ENCODE data around the gene ULBP1.
A peak's percentile ranks its signal among the peaks of the same experiment; 100 is the strongest.
"Not testable (repeated sequence)": the region's sequence is repeated elsewhere in the genome, so short reads cannot be mapped to it uniquely, and the experiment has no call there.

Gene ULBP1

DNA sequence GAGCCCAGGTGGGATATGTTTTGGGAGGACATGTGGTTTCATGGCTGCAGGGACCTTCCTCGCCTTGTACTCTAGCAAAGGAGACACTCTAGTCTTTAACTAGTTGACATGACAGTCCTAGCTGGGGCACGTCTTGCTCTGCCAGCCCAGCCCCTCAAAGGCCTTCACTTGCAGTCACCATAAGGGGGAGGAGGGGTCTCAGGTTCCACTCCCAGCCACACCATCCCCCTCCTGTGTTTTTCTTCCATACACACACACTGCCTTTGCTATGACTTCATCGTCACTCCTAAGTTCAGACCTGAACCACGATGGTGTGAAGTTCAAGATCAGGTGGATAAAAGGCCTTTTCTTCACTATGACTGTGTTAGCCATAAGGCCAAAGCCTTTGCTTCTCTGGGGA, 13.5 kb downstream of the ULBP1 start:
- DNase-seq (ENCODE audit: low spot score) = no peak

DNA sequence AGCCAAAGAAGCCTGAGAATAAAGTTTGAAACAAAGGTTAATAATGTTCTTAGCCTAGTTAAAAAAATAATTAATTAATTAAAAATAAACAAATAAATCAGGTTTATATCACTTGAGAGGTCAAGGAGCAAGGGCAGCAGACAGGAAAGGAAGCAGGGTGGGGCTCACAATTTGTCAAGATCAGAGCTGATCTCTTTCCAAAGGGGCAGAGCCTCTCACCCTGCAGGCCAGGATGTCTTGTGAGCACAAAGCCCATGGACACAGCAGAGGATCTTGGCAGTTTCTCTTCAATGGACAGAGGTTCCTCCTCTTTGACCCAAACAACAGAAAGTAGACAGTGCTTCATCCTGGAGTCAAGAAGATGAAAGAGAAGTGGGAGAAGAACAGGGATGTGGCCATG, 14.9 kb downstream of the ULBP1 start:
- no peak for DNase-seq (ENCODE audit: low spot score)

DNA sequence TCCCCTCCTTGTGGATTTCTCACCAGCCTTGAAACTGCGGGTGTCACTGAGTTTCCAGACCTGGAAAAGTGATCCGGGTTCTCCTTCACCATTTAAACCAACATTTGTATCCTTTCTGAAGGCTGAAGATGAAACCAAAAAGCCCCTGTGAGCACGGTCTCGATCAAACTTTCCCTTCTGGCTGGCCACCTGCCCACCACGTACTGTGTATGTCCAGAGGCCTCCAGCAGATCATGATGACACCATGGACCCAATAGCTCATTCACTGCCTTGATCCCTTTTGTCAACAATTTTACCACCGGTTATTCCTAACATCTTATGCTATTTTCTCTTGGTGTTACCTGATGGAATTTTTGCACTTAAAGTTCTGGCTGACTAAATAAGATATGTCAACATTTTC, 15.6 kb downstream of the ULBP1 start:
- DNase-seq (ENCODE audit: low spot score) = no peak

DNA sequence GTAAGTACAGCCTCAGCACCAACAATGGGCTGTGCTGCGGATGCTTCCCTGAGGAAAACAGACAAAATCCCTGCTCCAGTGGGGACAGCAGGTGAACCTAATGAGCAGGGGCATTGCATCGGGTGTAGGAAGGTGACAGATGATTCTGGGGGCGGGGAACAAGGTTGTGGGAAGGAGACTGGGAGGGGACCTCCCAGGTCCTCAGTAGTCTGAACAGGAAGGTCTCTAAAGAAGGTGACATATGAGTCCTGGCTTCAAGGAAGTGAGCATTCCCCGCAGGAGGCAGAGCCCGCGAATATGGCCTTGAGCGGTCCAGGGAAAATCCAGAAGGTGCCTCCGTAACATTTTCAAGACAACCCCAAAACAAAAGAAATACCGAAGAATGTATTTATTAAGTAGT, 19.4 kb downstream of the ULBP1 start:
- no peak for DNase-seq (ENCODE audit: low spot score)

DNA sequence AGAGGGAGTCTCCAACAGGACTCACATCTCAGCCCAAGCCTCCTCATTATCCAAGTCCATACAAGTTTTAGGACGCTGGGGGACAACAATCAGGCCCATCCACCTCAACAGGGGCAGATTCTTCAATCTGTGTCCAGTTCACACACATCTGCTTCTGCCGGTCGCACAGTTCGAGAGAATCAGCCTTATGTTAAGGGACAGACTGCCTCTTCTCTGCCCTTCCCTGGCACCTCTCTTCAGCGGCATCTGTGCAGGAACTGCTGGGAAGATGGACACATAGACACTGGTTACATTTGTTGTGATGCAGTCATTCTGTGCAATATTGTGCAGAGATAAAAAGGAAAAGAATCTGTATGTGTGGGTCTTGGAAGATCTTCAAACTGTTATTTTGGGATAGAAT, 21.0 kb downstream of the ULBP1 start:
- no peak for DNase-seq (ENCODE audit: low spot score)

DNA sequence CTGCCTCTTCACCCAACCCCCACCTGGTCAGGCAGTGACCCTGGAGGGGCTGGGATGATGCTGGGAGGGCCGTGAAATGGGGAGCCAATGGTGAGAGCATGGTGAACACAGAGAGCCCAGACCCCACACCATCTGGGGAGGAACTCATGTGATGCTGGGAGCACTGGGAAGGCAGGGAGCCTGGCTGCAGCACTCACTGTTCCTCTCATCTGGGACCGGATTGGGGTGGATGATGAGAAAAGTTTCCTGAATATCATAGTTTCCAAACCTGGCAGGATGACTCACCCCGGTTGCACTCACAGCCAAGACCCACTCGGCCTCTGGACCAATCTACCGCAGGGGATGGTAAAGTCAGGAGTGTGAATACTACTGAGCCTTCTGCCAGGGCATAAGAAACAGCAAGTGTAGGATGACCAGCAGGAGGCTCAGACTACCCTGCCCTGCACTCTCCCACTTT, 21.8 kb downstream of the ULBP1 start:
- DNase-seq (ENCODE audit: low spot score) = no peak

DNA sequence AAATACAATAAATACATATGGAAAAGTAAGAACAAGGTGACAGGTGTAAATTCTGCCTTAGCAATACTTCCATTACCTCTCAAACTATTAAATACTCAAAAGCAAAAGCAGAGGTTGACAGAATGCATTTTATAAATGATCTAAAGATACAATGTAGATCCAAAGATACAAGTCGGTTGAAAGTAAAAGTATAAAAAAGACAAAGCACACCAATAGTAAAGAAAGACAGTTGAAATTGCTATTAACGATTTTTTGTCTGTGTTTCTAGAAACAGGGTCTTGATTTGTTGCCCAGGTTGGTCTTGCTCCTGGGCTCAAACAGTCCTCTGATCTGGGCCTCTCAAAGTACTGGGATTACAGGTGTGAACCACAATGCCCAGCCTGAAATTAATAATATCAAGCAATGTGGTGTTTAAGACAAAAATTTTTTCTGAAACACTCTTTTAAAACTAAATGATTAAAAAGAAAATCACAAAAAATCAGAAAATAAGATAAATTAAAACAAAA, 23.9 kb downstream of the ULBP1 start:
- no peak for DNase-seq (ENCODE audit: low spot score)

DNA sequence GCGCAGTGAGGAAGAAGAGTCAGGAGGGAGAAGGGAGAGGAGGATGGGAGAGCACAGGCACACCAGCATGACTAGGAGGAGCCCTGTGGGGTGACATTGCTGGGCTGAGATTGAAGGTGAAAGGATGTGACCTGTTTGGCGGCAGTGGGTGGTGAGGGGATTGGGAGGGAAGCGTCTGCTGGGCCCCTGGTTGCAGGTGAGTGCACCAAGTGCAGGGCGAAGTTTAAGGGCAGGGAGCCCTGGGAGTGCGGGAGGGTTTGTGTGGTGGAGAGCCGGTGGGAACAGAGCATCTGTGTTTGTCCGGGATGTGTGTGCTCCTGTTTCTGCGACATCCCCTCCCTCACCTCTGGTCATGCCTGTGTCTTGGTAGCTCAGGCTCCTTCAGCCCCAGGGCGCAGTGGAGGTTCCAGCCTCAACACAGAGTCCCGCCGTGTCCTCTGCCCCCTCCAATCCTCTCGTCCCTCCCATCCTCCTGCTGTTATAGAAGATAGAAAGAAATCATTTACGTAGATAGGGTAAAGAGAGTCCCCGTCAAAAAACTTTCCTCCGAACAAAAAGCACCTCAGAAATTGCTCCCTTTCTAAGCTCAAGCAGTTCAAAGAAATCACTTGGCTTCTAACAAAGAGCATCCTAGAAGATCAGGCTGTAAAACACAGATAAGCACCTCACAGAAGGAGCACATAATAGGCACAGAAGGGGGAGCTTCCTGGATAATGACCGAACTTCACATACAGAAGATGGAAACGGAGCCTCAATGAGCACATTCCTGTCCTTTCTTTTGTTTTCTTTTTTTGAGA, 25.0 kb downstream of the ULBP1 start:
- no peak for DNase-seq (ENCODE audit: low spot score)

DNA sequence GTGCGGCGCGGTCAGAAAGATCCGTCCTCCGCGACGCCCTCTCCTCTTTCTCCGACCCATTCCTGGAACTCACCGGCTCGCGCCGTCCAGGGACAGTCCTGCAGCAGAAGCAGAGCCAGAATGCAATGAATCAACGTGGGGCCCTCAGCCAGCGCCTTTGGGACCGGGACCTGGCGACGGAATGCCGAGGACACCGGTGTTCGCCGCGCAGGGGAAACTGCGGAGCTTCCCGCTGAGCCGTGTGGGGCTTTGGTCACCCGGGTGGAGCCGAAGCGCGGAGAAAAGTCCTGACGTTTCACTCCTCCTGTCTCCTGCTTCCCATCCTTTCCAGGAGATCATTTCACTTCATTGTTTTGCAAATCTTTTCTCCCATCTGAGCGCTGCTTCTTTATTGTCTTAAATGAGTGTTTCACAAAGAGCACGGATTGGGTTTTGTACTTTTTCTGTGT, 26.5 kb downstream of the ULBP1 start:
- no peak for DNase-seq (ENCODE audit: low spot score)

DNA sequence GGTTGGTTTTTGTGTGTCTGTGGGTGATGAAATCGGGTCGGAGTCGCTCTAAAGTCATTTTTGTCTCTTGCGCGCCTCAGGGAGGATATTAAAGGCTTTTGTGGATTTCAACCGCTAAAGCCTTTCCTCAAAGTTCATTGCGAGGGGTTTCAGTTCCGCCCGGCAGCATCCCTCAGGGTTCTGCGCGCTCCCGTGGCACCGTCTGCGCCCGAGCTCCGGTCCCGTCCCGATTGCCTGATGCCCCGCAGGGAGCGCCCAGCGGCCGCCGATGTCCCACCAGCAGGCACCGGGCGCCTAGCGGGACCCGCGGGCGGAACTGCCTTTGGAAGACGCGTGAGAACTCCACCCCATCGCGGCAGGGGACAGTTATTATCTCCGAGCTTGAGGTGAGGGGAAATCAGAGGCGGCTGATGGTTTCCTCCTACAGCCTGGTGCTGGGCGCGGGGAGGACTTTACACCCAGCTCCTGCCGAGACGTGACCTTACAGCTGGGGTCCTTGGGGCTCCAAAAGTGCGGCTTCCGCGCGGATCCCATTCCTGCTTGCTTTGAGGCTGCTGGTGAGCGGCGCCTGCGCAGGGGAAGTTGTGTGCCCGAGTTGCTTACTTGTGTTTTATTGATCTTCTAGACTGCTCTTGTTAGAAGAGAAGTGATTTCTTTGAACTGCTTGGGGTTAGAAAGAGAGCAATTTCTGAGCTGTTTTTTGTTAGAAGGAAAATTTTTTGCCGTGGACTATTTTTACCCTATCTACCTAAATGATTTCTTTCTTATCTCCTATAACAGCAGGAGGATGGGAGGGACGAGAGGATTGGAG, 27.1 kb downstream of the ULBP1 start:
- no peak for DNase-seq (ENCODE audit: low spot score)

DNA sequence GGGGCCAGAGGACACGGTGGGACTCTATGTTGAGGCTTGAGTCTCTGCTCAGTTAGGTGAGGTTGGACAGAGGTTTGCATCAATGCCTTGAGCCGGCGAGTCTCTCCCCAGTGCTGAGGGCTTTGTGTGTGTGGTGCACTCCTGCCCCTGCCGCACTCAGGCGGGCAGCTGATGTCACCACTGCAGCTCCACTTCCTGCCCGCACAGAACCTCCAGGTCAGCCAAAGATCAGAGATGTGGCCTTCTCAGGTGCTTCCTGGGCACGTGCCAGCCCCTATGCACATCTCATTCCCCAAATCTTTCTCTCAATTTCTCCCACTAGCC, 27.7 kb downstream of the ULBP1 start:
- DNase-seq (ENCODE audit: low spot score) = not testable (repeated sequence)

DNA sequence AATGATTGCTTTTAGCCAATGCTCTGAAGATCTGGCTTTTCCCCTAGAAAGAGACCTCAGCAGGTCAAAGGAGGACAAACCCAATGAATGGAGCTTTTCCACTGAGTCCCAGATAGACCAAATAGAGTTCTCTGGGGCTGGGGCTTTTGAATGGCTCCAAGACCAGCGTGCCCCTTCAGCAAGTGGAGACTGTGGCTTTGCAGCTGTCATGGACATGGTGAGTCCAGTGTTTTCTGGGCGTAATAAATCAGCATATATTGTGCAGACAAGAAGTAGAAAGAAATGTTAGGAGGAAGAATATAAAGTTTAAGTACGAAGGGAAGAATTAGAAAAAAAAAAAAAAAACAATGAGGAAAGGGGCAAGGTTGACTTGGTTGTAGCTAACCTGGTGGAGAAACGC, 28.1 kb downstream of the ULBP1 start:
- DNase-seq (ENCODE audit: low spot score) = no peak

DNA sequence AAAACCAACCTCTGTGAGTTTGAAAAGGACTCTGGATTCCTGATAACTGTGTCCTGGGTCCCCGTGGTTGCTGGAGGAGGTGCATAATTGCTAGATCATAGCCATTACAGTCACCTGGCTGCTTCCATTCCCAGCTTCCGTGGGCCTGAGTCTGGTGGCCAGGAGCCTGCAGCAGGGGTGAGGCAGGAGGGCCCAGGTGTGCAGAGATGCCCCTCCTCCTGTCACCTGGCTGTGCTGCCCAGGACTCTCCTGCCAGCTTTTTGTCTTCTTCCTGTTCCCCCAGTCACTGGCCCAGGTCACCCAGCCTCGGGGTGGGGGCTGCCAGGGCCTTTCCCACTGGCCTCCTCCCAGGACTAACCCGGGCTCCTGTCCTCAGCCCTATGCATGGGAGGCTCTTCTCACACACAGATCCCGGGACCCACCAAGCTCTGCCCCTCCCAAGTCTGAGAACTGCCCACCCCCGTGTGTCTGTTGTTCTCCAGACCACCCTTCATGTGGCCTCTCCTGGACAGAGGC, 31.6 kb downstream of the ULBP1 start:
- DNase-seq (ENCODE audit: low spot score) = no peak

DNA sequence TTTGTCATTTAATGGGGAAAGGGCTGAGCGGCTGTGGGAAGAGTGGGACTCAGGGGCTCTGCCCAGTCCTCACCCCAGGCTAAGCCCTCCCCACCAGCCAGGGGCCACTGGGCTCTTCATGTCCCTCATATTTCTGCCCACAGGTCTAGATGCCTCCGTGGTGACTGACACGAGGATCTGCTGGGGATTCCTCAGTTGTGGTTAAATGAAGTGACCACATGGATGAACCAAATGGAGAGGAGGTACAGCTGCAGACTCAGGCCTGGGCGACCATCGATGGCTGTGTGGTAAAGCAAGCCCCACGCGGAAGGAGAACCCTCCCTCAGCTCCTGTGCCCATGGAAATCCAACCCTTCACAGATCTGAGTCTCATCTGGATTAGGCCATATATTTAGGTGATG, 32.2 kb downstream of the ULBP1 start:
- DNase-seq (ENCODE audit: low spot score) = no peak

DNA sequence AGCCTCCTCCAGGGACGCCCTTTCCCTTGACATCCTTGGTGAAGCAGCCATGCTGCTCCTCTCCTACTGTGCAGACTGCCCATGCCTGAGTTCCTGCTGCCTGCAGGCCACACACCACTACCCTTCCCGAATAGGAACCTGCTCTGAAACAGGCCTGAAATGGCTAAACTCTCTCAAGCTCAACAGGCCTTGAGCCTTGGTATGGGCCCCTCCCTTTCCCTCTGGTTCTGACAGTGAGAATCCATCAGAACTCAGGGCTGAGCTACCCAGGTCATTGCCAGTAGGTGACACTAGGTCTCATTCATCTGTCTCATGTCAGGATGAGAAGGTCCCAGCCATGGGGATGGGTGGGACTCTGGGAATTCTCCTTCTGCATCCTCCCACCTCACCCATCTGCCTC, 35.9 kb downstream of the ULBP1 start:
- no peak for DNase-seq (ENCODE audit: low spot score)

DNA sequence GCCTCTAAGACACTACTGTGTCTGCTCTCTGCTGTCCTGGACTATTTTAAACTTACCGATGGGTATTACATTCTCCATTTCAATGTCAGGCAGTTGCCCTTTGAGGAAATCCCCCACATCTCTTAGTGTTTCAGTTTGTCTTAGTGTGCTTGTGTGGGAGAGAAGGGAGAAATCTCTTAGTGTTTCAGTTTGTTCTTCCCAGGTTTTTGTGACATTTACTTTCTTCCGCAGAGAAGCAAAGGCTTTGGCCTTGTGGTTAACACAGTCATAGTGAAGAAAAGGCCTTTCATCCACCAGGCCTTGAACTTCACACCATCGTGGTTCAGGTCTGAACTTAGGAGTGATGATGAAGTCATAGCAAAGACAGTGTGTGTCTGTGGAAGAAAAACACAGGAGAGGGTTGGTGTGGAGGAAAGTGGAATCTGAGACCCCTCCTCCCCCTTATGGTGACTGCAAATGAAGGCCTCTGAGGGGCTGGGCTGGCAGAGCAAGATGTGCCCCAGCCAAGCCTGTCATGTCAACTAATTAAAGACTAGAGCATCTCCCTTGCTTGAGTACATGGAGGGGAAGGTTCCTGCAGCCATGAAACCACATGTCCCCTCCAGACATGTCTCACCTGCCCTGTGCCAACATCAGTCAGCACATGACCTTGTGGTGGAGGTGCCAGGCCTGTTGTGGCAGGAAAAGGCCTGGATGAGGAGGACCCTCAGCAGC, 37.7 kb downstream of the ULBP1 start:
- peak; percentile 60 for DNase-seq (ENCODE audit: low spot score)

DNA sequence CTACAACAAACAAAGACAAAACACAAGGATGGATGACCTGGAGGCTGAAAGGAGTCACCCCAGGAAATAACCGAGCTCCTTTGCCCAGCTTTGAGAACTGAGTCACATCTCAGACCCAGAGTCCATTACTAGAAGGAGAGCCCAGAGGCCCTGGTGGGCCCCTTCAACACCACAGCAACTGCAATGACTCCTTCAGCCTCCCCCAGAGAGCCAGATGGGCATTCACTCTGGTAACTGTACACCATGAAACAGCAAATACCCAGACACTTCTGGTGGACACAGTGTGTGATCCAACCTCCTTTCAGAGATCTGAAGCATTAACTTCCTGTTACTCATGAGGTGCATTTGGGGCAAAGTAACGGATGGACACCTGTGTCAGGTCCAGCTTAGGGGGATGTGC, 39.0 kb downstream of the ULBP1 start:
- DNase-seq (ENCODE audit: low spot score) = no peak

DNA sequence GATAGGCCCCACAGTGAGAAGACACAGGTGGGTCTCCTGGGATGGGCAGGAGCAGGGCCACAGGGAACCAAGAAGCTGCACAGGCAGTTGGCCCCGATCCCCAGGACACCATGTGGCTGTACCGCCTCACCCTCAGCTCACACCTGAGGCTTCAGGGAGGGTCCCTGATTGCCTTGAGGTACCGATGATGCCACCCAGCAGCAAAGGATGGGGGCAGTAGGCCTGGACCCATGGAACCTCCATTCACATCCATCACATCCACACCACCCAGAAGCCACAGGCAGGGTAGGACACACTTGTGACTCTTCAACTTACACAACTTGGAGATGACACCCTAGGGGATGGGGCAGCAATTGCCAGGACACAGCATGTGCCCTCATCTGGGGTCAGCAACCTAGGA, 39.9 kb downstream of the ULBP1 start:
- not testable (repeated sequence) for DNase-seq (ENCODE audit: low spot score)

DNA sequence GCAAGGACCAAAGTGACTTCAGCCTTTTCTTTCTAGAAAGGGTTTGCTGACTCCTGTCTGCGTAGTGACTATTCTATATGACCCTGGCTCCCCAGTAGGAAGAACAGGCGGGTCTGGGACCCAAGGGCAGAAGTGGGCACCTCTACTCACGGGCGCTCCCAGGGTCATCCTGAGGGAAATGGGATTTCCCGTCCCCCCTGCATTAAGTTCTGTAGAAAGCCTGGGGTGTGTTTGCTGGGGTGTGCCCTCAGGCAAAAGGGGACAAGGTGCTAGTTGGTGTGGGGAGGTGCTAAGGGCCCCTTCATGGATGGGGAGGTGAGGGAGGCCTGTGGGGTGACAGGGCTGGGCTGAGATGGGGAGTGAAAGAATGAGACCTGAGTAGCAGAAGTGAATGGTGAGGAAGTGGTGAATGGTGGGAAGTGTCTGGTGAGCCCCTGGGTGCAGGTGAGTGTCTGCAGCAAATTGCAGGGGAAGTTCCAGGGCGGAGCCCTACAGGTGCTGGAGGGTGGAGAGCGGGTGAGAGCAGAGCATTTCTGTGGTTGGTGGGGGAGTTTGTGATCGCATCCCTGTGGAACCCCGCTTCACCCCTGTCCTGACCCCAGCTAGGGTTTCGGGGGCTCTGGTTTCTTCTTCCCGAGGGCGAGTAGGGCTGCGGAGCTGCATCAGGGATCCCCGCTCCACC, 40.5 kb downstream of the ULBP1 start:
- no peak for DNase-seq (ENCODE audit: low spot score)

DNA sequence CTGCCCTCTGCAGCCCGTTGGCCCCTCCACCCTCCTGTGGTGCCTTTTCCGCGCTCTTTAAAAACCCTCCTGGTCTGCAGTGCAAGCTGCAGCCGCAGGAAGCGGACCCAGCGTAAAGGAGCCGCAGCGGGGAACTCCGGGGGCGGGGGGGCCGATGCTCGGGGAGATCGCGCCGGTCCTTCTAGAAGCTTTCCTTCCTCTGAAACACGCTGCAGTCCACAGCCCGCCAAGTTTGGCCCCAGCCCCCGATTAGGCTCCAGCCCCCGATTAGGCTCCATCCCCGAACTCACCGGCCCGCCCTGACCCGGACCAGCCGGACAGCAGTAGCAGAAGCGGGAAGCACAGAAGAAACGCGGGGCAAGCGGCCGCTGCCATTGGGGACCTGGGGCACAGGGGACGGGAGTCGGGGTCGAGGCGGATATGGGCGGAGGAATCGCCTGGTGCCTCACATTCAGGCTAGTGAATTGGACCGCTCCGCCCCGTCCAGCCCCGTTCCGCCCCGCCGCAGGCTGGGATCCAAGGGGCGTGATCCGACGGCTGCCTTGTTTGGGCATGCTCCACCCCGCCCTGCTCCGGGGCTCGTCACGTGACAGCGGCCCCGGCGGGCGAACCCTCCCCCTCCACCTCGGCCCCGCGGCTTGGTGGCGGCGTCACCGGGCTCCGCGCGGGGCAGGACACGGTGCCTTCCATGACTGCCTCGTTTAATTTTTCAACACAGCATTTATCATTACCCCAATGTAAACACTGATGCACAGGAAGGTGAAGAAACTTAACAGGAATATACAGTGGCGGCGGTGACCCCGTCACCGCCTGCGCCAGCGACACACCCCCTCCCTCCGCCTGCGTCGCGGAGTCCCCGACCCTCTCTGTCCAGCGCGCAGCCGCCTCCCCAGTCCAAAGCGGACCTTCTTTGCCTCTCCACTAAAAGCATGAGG, 41.3 kb downstream of the ULBP1 start:
- peak; percentile 91 for DNase-seq (ENCODE audit: low spot score)

Data from activated CD4-positive, alpha-beta T cell treated with anti-CD3 and anti-CD28 coated beads, Interleukin-2, Interleukin-4, amounts not matched to agents 100 ng/mL and 50 ng/mL, durations not matched to agents 16 hours and 8 hours (primary cell).